NCI-H1105 (cell line): Measurements from ENCODE around the gene VRK1.

ENCODE experiments used
- DNase-seq: peaks from one replicate; lab custom pipeline; 2025; lab: John Stamatoyannopoulos, UW

Gene VRK1

GRCh38 chr14:96826818-96827217 lies 29.6 kb downstream of the VRK1 start:
- DNase-seq = no peak

DNA sequence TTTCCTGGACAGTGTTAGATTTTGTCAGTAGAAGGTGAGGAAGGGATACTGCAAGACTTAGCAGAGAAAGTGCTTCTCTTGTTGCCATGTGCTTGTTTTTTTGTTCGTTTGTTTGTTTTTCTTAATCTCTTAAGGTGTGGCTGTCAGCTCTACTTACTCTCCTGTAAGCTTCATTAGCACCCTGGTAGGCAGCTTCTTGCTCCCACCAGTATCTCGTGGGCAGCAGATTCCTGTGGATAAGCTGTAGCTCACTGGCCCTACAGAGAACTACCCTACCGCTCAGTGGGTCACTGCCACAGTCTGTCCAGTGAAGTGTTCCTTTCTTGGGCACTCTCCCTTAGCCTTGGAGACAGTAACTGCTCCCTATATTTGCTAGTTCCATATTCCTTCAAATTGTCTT lies 30.1 kb downstream of the VRK1 start:
- no peak for DNase-seq

DNA sequence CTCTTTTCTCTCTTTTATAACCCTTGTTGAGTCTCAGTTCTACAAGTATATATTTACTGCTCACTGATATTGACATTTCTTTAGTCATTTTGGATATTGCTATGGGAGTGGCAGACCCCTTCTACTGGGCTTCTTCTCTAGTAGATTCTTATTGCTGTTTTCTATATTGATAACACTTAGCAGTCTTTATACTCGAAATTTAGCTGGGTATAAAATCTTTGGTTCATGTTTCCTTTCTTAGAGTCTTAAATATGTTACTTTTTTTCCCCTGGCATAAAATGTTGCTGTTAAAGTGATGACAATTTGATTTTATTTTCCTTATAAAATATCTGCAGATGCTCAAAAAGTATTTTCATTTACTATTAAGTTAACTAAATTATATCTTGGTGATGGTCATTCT lies 32.6 kb downstream of the VRK1 start:
- DNase-seq = no peak

GRCh38 chr14:96830946-96831345 lies 33.8 kb downstream of the VRK1 start:
- DNase-seq = no peak

DNA sequence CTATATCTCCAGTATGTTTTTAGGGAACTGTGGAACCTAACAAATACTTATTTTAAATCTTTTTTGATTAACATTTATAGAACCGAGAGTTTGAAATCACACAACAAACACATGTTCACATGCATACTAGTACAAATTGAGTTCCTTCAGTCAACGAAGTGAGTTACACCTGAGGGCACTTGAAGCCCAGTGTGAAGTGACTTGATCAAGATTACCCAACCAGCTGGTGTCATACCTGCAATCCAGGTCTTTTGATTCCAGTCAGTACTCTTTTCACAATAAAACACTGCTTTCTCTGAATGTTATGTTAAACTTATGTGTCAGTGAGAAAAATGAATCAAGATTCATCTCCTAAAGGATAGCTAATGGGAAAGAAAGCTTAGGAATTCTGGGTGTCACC lies 35.2 kb downstream of the VRK1 start:
- DNase-seq = no peak

DNA sequence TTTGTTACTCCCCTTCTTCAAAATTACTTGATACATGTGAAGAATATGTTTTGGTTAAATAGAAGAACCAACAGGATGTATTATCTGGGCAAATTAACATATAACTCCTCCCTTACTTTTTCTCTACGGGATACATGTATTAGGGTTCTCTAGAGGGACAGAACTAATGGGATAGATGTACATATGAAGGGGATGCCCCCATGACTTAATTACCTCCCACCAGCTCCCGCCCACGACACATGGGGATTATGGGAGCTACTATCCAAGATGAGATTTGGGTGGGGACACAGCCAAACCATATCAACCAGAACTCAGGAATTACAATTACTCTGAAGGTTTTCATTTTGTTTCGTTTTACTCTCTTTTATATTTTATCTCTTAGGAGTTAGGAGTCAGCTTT lies 41.3 kb downstream of the VRK1 start:
- no peak for DNase-seq

DNA sequence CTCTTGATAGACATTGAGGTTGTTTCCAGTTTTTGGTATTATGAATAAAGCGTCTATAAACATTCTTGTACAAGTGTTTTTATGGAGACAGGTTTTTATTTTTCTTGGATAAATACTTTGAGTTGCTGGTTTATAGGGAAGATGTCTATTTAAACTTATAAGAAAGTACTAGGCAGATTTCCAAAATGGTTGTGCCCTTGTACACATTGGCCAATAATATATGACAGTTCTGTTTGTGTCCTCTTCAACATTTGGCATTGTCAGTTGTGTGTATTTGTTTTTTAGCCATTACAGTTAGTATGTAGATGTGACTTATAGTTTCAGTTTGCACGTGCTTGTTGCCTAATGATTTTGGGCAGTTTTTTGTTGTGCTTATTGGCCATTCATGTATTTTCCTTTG lies 42.1 kb downstream of the VRK1 start:
- no peak for DNase-seq

DNA sequence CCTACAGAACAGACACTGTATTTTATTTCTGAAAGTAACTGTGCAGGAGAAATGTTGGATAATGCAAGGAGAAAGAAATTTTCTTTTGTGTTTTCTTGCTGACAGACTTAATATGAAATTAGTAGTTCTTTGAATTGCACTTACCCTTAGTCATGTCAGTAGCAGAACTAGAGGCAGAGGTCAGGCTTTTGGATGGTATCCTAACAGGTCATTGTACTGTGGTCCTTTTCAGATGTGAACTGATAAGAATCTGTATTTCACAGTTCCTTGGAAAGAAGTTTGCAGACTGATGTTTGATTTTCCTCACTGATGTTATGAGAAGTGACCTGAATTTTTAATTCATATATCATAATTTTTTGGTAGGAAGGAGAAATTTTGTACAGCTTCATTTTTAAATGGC lies 46.0 kb downstream of the VRK1 start:
- no peak for DNase-seq

DNA sequence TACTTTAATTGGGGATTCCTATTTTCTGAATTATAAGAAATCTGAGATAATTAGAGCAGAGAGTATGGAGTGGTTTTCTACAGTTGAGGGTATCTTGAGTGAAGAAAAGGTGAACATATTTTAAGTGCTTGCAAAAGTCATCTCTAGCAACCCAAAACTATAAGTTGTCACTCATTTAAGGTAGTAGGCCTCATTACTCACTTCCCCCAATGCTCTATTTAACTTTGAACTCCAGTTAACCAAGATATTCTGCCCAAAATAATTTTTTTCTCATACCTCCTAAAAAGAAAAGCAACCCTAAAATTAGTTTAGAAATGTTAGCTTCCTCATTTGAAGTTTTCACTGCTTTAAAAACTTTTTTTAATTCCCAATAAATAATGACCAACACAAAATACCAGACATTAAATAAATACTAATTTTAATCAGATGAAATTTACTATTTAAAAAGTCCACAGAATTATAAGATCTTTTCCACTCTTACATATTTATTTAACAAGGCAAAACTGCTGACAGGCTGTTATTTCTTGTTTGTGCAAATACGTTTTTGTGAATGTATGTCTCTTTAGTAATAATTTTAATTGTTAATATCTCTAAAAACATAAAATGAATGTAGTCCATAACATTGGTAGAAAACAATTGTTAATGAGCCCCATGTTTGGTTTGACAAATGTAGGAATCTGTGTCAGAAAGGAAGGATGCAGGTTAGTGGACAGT lies 47.8 kb downstream of the VRK1 start:
- DNase-seq = no peak

GRCh38 chr14:96847451-96847850 lies 50.3 kb downstream of the VRK1 start:
- no peak for DNase-seq

GRCh38 chr14:96848011-96848410 lies 50.8 kb downstream of the VRK1 start:
- no peak for DNase-seq

DNA sequence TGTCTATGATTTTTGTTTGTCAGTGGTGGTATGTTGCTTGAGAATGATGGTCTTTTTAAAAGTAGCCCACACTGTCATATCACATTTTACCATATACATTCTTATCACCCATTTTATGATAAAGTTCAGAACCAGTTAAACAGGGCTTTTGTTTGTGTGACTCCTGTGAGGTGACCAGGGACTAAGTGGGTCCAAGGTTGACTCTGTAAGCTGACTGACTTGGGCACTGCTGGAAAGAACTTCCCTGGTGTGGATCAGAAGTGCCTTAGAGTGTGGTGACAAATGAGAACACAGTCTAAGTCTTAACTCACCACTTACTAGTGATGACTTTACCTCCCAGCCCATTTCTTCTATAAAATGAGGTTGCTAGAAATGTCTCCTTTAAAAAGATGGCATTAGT lies 52.6 kb downstream of the VRK1 start:
- no peak for DNase-seq

- no peak for DNase-seq
Observed at GRCh38 chr14:96851694-96852381, 54.7 kb downstream of the VRK1 start.

- peak; percentile 10 for DNase-seq
Observed at GRCh38 chr14:96852823-96853422, 55.7 kb downstream of the VRK1 start.

- DNase-seq = no peak
Observed at GRCh38 chr14:96858643-96859042, 61.5 kb downstream of the VRK1 start.

DNA sequence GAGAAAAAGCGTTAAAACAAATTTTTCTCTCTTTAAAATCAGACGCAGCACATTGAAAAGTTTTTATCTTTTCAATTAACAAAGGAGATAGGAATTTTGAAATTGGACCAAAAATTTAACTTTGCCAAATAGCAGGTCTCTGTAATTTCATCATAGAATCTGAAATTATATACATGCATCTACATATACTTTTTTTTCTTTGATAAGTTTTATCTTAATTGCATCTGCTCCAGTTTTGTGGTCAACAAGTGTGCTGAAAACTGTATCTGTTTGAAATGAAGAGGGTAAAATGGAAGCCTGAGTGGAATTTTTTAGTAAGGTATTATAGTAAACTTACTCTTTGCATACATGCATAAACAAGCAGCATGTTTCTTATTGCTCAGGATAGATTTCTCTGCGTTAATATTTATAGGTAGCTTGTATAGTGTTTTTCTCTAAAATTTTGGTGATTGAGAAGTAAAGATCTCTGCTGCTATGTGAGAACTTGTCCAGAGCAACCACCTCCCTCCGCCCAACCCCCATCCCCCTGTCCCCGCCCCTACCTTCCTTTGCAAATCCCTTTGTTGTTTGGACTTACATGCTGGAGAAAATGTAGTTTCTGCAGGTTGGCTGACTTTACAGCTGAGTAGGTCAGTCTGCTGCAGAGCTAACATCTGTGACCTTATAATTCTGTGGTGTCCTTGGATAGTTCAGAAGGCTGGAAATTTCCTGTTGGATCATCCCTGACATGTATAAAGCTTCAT lies 64.6 kb downstream of the VRK1 start:
- DNase-seq = no peak

- DNase-seq = peak; percentile 9
Observed at GRCh38 chr14:96863327-96863985, 66.3 kb downstream of the VRK1 start.

DNA sequence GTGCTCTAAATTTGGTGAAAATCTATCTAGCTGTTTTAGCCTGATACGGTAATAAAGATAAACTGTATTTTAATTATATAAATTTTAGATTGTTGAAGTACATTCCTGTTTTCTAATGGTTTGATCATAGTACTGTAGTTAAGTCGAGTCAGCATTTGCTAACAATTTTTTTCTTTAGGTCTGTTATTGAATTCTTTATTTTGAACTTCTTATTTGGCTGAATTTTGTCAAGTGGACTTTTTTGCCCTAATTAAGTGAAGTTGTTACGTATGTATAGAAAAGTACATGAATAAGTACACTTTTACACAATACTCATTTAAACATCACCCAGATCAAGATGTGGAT lies 66.8 kb downstream of the VRK1 start:
- DNase-seq = no peak

DNA sequence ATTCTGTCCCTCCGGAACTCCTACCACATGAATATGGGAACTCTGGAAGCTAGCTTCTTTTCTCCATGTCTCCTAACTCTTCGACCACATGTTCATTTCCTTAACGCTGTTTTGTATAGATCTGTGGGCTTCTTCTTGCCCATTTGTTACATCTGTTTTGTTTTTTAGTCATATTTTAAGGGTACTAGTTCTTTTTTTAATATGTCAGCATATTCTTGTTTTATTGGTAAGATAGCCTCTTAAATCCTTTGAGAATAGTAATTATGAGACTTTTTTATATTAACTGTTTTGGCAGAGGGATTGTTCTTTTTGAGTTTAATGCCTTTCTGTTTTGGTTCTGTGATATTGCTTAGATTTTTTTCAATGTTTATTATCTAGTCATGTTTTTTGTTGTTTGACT lies 70.5 kb downstream of the VRK1 start:
- DNase-seq = no peak

- no peak for DNase-seq
Observed at GRCh38 chr14:96874127-96874526, 76.9 kb downstream of the VRK1 start.

GRCh38 chr14:96876747-96877146 lies 79.6 kb downstream of the VRK1 start:
- DNase-seq = no peak

DNA sequence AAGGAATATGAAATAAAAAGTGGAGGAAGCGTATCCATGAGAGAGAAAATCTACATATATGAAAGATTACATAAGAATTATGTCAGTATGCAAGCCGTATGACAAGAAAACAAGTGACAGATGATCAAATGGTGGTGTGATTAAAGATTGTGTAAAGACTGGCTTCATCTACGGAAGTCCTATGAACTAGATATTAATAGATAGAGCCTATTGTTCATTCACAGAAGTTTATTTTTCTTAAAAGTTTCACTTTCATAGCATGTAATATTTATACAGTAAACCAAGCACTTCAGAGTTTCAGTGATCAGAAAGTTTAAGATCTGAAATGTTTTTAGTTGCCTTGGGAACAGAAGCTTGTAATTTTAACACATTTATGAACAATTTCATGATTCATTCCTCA lies 84.5 kb downstream of the VRK1 start:
- no peak for DNase-seq
